DND-41 (cell line): ENCODE results near the gene HCST.

ENCODE experiments used
- EZH2 ChIP-seq: IDR thresholded peaks from 3 replicates; pipeline ENCODE4 v1.6.1; 2012; ENCODE audit warnings: borderline replicate concordance, low read depth, mild to moderate bottlenecking, moderate library complexity, low read length, inconsistent platforms; ENCODE audit not compliant: severe bottlenecking
- TF ChIP-seq, protein P1 (sequence below): IDR thresholded peaks from 2 replicates; pipeline ENCODE4 v1.5.1; 2012; ENCODE audit warnings: borderline replicate concordance, low read length, moderate library complexity, mild to moderate bottlenecking; ENCODE audit not compliant: poor library complexity, severe bottlenecking; ENCODE audit errors: extremely low read depth

DNA sequence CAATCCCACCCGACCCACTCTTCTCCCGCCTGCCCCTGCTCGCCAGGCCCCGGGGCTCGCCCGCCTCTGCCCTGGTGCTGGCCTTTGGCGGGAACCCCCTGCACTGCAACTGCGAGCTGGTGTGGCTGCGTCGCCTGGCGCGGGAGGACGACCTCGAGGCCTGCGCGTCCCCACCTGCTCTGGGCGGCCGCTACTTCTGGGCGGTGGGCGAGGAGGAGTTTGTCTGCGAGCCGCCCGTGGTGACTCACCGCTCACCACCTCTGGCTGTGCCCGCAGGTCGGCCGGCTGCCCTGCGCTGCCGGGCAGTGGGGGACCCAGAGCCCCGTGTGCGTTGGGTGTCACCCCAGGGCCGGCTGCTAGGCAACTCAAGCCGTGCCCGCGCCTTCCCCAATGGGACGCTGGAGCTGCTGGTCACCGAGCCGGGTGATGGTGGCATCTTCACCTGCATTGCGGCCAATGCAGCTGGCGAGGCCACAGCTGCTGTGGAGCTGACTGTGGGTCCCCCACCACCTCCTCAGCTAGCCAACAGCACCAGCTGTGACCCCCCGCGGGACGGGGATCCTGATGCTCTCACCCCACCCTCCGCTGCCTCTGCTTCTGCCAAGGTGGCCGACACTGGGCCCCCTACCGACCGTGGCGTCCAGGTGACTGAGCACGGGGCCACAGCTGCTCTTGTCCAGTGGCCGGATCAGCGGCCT, 37.9 kb downstream of the HCST start:
- TF ChIP-seq, protein P1, sequence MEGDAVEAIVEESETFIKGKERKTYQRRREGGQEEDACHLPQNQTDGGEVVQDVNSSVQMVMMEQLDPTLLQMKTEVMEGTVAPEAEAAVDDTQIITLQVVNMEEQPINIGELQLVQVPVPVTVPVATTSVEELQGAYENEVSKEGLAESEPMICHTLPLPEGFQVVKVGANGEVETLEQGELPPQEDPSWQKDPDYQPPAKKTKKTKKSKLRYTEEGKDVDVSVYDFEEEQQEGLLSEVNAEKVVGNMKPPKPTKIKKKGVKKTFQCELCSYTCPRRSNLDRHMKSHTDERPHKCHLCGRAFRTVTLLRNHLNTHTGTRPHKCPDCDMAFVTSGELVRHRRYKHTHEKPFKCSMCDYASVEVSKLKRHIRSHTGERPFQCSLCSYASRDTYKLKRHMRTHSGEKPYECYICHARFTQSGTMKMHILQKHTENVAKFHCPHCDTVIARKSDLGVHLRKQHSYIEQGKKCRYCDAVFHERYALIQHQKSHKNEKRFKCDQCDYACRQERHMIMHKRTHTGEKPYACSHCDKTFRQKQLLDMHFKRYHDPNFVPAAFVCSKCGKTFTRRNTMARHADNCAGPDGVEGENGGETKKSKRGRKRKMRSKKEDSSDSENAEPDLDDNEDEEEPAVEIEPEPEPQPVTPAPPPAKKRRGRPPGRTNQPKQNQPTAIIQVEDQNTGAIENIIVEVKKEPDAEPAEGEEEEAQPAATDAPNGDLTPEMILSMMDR = no peak
- TF ChIP-seq EZH2 = no peak
